ENCODE measurements around the gene ASB5. TPM values are rescaled to one million over a fixed set of nuclear protein-coding genes. Genes with fewer than 3 reads are reported as not detected.

ASB5 gene
- total RNA-seq, 1 donor from 2014 or later, result not detected

GRCh38 chr4:176195184-176195978 lies 73.6 kb downstream of the ASB5 start, which contains the start of gene SPATA4:
SPATA4 (minus strand) TSS chr4:176195585; CDS start chr4:176195562, 23 bp downstream.
- peak within 1 kb of the TSS; percentile 67 for H3K4me3 ChIP-seq (ENCODE audit: low read depth, low read length)
- TF ChIP-seq, protein P1, sequence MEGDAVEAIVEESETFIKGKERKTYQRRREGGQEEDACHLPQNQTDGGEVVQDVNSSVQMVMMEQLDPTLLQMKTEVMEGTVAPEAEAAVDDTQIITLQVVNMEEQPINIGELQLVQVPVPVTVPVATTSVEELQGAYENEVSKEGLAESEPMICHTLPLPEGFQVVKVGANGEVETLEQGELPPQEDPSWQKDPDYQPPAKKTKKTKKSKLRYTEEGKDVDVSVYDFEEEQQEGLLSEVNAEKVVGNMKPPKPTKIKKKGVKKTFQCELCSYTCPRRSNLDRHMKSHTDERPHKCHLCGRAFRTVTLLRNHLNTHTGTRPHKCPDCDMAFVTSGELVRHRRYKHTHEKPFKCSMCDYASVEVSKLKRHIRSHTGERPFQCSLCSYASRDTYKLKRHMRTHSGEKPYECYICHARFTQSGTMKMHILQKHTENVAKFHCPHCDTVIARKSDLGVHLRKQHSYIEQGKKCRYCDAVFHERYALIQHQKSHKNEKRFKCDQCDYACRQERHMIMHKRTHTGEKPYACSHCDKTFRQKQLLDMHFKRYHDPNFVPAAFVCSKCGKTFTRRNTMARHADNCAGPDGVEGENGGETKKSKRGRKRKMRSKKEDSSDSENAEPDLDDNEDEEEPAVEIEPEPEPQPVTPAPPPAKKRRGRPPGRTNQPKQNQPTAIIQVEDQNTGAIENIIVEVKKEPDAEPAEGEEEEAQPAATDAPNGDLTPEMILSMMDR (conservative IDR thresholded peaks at IDR 0.05; ENCODE audit: low read depth, low read length), result no peak
- DNase-seq (ENCODE audit: low read depth), result no peak

- no peak overlapping the region for H3K4me3 ChIP-seq (ENCODE audit: low read depth, low read length)
- DNase-seq (ENCODE audit: low read depth), result no peak
- TF ChIP-seq, protein P1 (conservative IDR thresholded peaks at IDR 0.05; ENCODE audit: low read depth, low read length), result no peak
These were observed 75.1 kb downstream of the ASB5 start for GRCh38 chr4:176193938-176194337.

DNA sequence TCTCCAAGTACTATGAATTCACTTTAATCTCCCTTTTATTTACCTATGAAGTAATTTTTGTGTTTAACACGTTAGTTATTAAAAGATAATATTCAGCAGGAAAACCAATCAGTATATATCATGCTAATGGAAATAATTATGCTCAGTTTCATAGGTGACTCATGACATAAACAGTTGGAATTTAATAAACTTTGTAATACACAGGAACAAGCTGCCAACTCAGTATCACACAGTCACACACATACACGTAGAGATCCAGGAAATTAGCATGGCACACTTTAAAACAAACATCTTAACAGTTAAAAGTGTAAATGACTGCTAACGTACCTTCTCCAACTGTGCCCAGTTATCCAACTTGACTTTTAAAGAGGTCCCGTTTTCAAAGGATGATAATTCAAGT lies 75.9 kb downstream of the ASB5 start:
- TF ChIP-seq, protein P1 (conservative IDR thresholded peaks at IDR 0.05; ENCODE audit: low read depth, low read length), result no peak
- no peak for DNase-seq (ENCODE audit: low read depth)
- no peak overlapping the region for H3K4me3 ChIP-seq (ENCODE audit: low read depth, low read length)

DNA sequence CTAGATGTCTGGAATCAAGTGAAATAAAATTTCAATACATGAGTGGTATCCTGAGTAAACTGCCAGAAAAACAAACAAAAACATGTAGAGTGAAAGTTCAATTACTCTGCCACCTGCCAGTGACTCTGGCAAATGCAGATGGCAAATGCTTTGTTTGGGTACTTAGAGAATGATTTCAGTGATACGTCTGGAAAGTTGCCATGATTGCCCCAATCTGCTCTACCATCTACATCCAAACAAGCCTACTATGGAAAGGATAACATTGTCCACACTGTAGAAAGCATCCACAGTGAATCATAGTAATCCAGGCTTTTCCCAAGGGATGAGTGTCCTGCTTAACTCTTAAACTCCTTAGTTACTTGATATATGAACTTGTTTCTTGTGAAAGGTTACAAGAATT lies 77.0 kb downstream of the ASB5 start:
- TF ChIP-seq, protein P1 (conservative IDR thresholded peaks at IDR 0.05; ENCODE audit: low read depth, low read length), result peak; percentile 32
- DNase-seq (ENCODE audit: low read depth), result no peak
- H3K4me3 ChIP-seq (ENCODE audit: low read depth, low read length), result no peak overlapping the region

DNA sequence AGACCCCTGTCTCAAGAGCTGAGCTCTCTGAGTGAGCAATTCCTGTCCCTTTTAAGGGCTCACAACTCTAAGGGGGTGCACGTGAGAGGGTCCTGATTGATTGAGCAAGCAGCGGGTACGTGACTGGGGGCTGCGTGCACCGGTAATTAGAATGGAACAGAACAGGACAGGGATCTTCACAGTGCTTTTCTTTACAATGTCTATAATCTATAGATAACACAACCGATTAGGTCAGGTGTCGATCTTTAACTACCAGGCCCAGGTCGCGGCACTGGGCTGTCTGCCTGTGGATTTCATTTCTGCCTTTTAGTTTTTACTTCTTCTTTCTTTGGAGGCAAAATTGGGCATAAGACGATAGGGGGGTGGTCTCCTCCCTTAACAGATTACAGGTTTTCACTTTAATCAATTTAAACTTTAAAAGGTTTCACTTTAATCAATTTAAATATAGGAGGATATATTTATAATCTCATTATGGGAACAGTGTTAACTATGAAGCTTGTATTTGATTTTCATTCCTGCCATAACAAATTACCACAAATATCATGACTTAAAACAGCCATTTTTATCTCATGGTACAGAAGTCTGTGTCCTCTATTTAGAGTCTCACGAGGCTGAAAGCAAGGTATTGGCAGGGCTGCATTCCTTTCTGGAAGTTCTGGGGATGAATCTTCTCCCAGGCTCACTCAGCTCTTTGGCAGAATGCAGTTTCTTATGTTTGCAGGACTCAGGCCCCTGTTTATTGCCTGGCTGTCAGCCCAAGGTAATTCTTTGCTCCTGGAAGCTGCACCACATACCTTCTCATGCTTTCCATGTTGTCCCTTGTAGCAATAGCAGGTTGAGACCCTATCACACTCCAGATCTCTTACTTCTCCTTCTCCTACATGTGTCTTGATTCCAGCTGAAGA lies 78.9 kb downstream of the ASB5 start:
- no peak for DNase-seq (ENCODE audit: low read depth)
- TF ChIP-seq, protein P1 (conservative IDR thresholded peaks at IDR 0.05; ENCODE audit: low read depth, low read length), result no peak
- H3K4me3 ChIP-seq (ENCODE audit: low read depth, low read length), result no peak overlapping the region

DNA sequence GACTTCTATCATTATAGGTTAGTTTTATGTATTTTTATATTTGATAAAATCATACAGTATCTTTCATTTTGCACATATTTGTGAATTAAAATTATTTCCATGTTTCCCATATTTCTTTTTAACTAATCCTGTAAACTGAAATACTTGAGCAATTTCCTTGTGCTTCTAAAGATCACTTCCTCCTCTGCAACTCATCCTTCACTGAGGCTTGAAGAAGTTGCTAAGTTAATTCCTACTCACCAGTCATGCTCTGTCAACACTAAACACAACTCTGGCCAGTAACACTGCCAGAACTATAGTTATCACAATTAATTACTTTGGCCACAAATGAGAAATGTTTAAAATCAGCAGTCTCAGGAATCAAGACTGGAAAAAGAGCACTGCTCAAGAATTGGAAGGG lies 80.4 kb downstream of the ASB5 start:
- peak; percentile 61 for DNase-seq (ENCODE audit: low read depth)

More for the DNA sequence above, 80.4 kb downstream of the ASB5 start:
- peak overlapping the region; percentile 12 for H3K4me3 ChIP-seq (ENCODE audit: low read depth, low read length)
- TF ChIP-seq, protein P1 (conservative IDR thresholded peaks at IDR 0.05; ENCODE audit: low read depth, low read length), result no peak

Data from epithelial cell of proximal tubule (primary cell).